GM18502 (cell line): ENCODE results near the gene HSP90AB1.

Experiments
- ATAC-seq: cut with Tn5 transposase; IDR thresholded peaks from one replicate; pipeline ENCODE4 v1.9.1; 2021; ENCODE audit warnings: mild to moderate bottlenecking; ENCODE audit not compliant: unreplicated experiment, poor library complexity

HSP90AB1 gene

DNA sequence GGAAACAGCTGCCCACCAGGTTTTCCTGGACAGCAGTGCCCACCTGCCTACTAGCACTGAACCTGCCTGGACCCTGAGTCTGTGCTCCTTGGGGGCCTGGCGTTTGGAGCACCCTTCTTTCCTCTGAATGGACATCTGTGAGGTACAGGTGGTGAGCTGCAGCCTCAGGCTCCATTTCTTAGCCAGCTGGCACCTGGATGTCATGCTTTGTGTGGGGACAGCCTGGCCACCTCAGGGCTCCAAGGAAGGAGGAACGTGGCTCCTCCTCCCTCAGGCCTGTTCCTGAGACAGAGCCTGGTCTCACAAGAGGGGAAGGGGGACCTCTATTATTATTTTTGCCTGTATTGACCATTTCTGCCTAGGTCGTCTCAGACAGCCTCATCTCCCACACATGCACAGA is 31.4 kb downstream of the HSP90AB1 start:
- ATAC-seq = no peak

DNA sequence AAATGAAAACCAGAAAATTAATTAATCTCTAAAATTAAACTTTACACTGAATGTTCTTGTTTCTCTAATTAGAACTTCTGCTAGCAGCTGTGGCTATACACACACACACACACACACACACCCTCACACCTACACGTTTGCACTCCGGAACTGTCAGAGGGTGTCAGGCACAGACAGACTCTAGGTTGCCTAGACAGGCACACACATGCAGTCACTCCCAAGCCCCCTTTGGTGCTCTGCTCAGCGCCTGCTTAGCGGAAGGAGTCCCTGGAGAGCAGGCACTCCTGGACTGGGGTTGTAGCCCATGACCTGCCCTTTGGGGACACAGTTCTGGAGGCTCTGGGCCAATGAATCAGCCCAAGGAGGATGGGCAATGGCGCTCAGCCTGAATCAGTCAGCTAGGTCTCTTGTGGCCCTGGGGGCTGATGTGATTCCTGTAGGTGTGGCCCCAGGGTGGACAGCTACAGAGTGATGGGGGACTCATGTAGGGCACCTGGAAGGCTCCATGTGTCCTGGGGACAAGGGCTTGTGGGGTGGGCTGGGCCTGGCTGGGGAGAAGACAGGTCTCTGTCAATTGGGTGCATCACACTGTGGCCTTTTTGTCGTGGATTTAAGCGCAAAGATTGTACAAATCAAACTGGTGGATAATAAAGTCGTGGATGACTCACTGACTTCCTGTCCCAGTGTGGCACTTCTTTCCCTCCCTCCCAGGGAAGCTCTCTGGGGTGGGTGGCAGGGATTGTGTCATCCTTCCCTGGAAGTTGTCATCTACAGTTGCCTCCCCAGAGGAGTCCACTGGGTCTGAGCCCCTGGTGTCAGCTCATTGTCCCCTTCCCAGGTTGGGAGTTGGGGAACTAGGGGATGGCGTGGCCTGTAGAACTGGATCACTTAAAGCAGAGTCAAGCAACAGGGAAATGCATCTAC is 32.1 kb downstream of the HSP90AB1 start:
- no peak for ATAC-seq

DNA sequence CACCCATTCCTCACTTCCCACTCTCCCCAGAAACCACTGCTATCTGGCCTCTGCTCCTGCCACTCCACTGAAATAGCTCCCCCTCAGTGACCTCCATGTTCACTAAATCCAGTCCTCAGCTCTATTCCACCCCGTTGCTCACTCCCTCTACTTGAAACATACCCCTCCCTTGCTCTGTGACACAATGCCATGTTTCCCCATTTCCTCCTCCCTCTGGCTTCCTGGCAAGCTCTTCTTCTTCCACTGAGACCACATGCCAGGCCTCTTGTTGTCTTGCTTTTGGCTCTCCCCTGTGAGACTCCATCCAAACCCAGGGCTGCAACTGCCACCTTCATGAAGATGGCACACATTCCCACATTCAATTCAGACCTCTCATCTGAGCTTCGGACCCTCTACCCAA is 37.2 kb downstream of the HSP90AB1 start:
- no peak for ATAC-seq

DNA sequence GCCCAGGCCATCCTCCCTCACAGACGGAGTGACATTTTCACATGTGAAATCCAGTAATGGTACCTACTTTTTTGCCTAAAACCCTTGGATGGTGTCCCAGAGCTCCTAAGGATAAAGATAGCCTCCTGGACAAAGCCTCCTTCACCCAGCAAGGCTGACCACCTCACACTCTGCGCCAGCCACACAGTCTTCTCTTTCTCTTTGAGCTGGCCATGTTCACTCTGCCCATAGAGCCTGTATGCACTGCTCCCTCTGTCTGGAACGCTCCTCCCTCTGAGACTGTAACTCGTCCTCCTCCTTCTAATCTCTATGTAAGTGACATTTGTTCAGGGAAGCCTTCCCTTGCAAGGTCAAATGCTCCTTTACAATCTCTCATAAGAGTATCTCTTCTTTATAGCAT is 38.0 kb downstream of the HSP90AB1 start:
- ATAC-seq = no peak

DNA sequence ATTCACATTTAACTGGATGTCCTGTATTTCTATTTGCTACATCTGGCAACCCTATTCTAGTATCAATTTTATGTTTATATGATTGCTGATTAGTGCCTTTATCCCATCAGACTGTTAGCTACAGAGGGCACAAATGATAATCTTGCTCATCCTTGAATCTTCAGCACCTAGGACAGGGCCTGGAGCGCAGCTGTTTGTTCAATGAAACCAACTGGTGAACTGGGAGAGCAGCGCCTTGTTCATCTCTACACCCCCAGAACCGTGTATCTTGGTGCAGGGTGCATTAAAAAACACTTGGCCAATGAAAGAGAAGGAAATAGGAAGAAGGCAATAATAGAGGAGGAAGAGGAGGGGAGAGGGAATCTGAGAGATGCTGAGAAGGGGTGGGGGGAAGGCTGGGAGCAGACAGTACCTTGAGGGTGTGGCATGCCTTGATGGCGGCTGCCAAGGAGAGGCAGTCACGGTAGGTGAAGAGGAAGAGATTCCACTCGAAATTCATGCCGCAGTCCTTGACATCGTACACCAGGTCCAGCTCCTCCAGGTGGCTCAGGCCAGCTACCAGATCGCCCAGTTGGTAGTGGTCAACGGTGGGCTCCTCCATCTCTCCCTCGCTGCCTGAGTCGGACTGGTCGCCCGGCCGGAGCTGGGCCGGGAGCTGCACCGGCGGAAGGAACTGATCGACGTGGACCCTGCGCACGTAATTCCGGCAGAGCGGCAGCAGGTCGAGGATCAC is 38.8 kb downstream of the HSP90AB1 start:
- no peak for ATAC-seq

DNA sequence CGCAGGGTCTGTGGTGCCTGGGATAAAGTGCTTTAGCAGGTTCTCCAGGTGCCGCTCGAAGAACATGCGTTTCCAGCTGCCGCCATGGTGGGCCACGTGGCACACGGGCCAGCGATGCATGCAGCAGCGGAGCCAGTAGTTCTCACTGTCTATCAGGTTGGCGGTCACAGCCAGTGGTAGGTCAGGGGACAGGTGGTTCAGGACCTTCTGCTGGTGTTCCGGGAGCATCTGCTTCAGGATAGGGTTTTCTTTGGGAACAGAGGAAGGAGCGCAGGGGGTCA is 39.3 kb downstream of the HSP90AB1 start:
- no peak for ATAC-seq

DNA sequence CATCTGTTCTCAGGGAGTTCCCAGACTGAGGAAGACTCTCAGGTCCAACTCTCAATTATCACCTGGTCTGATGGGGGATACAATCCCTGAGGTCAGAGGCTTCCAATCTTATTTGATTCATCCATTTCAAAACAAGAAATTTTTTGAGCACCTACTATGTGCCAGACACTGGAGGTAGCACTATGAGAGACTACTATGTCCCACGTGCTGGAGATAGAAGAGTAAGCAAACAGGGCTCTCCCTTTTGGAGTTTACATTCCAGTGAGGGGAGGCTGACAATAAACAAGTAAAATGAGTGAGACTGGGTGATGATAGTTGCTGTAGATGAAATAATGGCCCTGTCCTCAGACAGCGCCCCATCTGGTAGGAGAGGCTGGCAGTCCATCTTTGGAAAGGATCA is 39.8 kb downstream of the HSP90AB1 start:
- ATAC-seq = no peak

DNA sequence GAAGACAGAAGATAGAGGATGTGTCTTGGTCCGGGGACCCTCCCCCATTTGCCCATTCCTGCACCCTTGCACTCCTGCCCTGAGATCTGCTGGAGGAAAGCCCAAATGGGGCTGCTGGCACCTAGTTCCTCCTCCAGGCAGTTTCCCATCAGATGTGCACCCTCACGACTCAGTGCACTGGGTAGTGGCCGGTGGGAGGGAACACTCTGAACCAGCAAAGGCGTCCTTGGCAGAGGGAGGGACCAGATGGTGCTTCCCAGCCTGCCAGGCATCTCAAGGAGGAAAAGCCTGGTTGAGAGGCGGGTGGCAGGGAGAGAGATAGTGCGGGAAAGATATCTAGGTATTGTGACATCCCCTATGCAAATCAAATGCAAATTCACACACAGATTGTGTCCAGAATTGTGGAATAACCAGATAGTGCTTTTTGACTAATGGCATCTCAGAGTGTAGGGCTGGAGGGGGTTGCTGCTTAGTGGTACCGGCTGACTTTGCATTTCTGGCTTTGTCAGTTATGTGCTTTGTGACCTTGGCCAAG is 42.9 kb downstream of the HSP90AB1 start:
- no peak for ATAC-seq

DNA sequence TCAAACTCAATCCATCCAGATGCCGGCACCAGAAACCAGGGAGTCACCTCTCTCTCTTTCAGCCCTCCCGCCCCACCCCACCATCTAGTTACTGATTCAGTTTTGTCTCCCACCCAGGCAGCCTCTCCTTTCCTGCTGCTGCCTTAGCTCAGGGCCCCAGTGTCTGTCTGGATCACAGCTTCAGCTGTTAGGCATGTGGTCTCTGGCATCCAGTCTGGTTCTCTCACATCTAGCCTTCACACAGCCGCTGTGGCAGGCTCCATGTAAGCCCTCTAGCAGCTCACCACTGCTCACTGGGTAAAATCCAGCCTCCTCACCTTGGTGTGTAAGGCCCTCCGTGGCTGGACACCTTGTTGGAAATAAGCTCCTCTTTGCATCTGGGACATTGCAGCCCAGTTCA is 44.9 kb downstream of the HSP90AB1 start:
- ATAC-seq = no peak

DNA sequence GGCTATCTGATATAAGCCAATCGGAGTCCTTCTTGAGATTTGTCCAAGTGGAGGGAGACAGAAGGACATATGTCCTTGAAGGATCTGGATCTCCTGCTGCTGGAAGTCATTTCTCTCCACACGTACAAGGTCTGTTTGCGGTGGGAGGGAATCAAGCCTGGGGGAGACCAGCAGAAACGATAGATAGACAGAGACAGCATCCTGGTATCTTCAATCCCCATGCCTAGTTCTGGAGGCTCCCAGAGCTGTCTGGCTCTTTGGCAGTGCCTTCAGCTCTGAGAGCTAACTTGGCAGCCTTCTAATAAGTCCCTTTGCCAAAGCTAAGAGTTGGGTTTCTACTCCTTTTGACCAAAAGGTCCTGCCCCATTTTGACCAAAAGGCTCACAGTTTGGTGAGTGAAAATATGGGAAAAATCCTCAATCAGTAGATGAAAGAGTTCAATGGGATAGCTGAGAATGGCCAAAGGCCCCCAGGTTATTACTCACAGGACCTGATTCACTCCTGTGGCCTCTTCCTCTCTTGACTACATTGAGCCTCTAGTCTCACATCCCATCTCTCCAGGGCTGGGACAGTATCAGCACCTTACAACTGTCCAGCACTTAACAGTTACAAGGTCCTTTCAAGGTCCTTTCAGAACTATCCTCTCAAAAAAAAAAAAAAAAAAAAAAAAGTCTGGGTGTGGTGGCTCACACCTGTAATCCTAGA is 45.9 kb downstream of the HSP90AB1 start:
- ATAC-seq = no peak

DNA sequence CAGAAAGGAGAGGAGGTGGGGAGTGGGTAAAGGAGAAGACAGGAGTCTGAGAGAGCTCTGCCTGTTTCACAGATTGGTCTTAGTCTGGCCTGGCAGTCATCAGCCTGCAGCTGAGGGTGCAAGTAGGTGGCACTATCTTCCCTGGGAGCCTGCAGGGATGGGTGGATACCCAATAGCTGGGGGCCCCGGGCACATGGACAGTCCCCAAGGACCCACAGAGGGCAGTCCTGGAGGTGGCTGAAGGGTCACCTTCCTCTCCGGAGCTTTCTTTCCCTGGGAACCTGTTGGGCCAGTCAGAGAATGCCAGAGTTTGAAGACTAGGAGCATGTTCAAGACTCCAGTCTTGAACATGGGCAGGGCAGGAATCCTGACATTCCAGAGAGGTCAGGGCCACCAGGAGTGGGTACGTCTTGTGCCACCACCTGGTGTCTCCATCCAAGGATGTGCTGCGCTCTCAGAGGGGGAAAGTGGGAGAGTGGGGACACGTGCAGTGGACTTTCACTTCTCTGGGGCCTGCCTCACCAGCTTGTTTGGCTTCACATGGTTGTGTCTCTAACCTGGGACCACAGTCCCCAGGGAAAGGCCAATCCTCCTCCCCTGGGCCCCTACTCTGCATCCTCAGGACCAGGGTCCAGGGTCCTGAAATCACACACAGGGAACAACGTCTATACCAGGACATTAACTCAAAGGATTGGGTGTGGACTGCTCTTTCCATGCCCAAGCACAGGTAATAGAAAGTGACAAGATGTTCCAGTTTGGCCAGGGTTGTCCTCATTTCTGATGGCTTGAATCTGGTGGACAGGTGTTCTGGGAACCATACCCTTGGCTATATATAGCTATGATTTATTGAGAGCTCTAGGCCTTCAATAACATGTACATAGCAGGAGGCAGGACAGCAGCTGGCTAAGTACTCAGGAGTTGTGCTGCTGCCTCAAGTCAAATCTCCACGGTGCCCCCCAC is 48.2 kb downstream of the HSP90AB1 start:
- ATAC-seq = no peak

DNA sequence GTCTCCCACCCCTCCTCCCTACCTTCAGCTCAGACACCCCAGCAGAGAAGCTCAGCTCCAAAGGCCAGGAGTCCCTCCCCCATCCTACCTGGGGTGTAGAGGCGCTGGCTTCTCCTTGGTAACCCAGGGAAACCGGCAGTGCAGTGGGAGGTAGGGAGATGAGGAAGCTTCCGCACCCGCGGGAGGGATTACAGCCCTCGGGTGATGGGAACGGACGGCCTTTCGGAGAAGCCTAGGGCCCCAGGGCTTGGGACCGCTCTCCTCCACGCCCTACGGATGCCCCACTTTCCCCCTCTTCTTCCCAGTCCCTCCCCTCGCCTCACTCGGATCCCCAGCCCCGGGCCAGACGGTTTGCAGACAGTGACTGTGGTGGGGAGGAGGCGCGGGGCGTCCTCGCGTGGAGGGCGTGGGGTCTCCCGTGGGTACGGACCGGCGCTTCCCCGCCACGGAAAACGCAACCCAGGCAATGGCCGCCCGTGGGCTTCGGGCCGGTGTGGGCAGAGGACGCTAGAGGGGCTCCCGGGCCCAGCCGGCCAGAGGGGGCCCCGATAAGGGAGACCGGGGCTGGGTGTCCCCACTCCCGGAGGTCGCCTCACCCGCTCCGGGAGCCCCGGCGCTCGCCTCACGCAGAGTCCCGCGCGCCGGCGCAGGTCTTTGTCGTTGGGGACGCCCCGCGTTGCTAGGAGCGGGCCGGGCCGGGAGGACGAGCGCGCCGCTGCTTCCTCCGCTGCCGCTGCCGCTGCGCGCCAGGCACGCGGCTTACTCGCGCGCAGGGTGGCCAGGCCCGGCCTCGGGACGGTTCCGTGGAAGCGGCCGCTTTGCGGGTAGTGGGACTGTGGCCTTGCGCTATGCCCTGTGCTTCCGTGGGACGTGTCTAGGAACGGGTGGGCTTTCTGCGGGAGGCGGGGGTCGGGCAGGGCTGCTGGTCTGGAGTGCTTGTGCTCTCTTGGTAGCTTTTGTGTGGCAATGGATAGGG is 50.5 kb downstream of the HSP90AB1 start:
- ATAC-seq = no peak

DNA sequence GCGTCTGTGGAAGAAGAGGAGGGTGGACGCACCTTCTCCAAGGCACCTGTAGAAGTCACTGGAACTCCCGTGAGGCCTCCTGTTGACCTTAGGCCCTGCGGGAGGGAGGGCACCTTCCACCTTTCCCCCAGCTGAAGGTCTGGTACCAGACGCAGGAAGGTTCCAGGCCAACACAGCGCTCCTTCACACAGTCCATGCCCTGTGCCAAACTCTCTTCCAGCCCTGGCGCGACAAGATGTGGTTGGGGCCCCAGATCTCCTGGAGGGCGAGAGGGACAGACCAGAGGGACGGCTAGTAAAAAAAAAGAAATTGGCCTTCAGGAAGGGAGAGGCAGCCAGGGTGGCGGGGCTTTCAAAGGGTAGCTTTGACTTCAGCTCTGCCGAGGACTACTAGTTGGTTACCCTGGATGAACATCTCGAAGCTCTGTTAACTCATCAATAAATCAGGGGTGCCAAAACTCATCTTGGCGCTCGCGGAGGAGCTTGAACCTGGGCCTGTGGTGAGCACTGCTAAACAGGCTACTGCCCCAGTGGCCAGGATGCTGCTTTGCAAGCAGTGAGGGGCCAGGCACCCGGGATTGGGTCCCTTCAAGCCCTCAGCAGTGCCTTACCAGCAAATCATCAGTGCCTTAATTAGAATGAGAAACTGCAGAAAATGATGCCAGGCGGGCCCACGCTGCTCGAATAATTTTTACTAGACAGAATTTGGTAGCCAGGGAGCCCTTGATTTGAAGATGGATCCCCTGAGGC is 51.3 kb downstream of the HSP90AB1 start:
- ATAC-seq = no peak

DNA sequence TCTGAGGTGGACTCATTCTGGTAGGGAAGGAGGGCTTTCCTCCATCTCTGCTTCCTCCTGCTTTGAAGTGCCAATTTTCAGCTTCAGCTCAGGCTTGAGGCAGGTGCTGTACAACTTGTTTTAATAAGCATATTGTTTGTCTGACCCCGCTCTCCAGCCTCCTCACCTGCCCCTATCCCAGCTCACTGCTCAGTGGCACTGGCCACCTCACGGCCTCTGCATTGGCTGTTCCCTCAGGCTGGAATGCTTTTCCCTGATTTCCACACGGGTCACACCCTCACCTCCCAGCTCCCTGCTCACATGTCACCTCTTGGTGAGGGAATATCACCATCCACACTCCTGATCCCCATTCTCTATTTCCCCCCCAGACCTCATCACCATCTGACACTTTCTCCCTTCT is 52.0 kb downstream of the HSP90AB1 start:
- no peak for ATAC-seq

DNA sequence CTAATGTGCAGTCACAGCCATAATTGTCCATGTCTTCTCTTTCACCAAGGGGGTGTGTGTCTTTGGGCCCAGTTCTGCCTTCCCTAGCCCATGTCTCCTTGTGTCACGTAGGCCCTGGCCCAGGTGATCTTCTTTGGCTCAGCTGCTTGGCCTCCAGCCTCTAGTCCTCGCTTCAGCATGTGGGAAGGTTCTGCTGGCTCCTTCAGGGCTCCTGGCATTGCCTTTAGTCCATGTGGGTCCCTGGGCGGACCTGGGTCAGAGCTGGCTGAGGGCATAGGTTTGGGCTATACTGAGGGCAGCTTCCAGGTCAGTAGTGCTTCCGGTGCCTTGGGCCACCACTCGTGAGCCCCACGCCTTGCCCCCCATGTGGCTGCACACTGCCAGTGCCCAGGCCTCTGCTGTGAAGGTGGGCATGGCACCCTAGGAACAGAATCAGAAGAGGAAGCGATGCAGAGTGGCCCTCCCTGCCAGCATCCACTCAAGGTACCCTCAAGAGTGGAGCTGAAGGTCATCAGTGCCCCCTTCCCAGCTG is 53.5 kb downstream of the HSP90AB1 start:
- no peak for ATAC-seq

DNA sequence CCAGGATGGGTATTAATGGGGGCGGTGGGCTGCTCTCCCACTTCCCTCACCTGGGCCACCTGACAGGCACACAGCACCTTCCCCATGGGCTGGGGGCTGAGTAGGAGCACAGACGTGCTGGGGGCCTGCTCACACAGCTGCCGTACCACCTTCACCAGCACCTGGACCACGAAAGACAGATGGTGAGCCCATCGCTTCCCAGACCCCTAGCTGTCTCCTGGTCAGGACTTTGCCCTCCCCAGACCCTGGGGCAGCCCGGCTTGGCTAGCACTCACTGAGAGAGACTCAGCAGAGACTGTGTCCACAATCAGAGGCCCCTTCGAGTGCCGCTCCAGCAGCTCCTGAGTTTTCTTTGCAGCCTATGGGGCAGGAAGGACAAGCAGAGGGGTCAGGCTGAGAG is 54.2 kb downstream of the HSP90AB1 start:
- no peak for ATAC-seq

DNA sequence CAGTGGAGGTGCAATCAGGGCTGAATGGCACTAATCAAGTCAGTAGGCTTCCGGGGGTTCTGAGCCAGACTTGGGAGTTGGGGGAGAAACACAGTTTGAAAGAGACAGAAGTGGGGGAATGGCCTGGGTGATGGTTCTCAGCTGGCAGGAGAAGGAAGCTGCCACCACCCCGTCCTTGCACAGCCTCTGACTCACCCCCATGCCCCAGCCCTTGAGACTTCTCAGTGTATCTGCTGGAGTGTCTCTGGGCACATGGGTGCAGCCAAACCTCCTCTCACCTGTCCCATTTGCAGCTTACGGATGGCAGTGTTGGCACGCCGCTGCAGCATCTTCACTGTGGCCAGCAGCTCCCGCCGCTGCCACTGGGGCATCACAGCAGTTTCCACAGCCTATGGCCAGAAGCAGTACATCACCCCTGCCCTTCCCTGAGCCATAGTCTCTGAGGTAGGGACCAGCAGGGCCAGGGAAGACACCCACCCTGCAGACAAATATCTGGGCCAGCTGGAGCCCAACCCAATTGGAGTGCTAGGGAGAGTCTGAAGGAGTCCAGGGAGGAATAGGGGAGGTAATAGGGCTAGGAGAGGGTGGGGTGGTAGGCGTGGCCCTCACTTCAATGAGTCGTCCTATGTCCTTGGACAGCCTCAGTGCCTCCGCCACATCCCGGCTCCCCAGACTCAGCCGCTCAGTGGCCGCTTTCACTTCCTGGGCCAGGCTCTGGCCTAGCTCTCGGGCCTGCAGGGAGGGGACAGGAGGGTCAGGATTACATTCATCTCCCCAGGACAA is 55.1 kb downstream of the HSP90AB1 start:
- ATAC-seq = no peak
